IMR-90 (cell line): ENCODE data around the gene BMP8B.
"Not testable (repeated sequence)": the region's sequence is repeated elsewhere in the genome, so short reads cannot be mapped to it uniquely, and the experiment has no call there.

ENCODE experiments used
- BHLHE40 ChIP-seq: fragments of 150-350 bp; IDR thresholded peaks from 2 replicates; pipeline ENCODE4 v1.6.1; 2016; ENCODE audit warnings: mild to moderate bottlenecking, low read depth, low read length
- CTCF ChIP-seq: conservative IDR thresholded peaks from 2 replicates; pipeline ENCODE4 v1.5.1; 2012; ENCODE audit warnings: mild to moderate bottlenecking, low read depth, low read length, improper control_type of control experiment
- FOS ChIP-seq: fragments of 150-350 bp; IDR thresholded peaks from 2 replicates; pipeline ENCODE4 v1.6.1; 2016; ENCODE audit warnings: low read depth, low read length
- MAFK ChIP-seq: IDR thresholded peaks from 2 replicates; pipeline ENCODE4 v1.6.1; 2012; ENCODE audit warnings: low read depth, low read length, improper control_type of control experiment
- MXI1 ChIP-seq: IDR thresholded peaks from 2 replicates; pipeline ENCODE4 v1.6.1; 2012; ENCODE audit warnings: low read depth, mild to moderate bottlenecking, low read length, moderate library complexity, borderline replicate concordance
- POLR2A ChIP-seq: IDR thresholded peaks from 2 replicates; pipeline ENCODE4 v1.6.1; 2012; ENCODE audit warnings: mild to moderate bottlenecking, low read depth, low read length
- RCOR1 ChIP-seq: IDR thresholded peaks from 2 replicates; pipeline ENCODE4 v1.6.1; 2012; ENCODE audit warnings: mild to moderate bottlenecking, low read length, improper control_type of control experiment; ENCODE audit not compliant: insufficient replicate concordance

DNA sequence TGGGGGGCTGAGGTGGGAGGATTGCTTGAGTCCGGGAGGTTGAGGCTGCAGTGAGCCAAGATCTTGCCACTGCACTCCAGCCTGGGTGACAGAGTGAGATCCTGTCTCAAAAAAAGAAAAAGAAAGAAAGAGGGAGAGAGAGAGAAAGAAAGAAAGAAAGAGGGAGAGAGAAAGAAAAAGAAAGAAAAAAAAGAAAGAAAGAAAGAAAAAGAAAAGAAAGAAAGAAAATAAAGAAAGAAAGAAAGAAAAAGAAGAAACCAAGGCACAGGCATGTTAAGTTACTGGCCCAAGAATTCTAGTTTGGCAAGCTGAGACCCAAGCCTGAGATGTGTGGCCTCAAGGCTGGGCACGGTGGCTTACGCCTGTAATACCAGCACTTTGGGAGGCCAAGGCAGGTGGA, 34.8 kb upstream of the BMP8B start:
- not testable (repeated sequence) for TF ChIP-seq CTCF, BHLHE40, POLR2A, MXI1, RCOR1, FOS, MAFK
